BJ (cell line): Measurements from ENCODE around the gene GANAB. TPM values are rescaled to one million over a fixed set of nuclear protein-coding genes. Genes with fewer than 3 reads are reported as not detected.

Experiments
- CTCF ChIA-PET: fragments of 350-600 bp; formaldehyde crosslinking; extraction: SDS; loops from one replicate; lab custom pipeline; 2021; ENCODE audit warnings: antibody characterized with exemption, inconsistent platforms; lab: Yijun Ruan, JAX
- POLR2A ChIA-PET: fragments of 300-600 bp; sonication (Branson Sonifier 250); formaldehyde crosslinking; extraction: SDS; loops from one replicate; lab custom pipeline; 2021; ENCODE audit warnings: antibody characterized with exemption; lab: Charles Lee
- DNase-seq: peaks from one replicate; pipeline ENCODE4 v3.0.0-alpha.2; 2011; ENCODE audit warnings: low read depth
- H3K27me3 ChIP-seq: 2 replicates; pipeline ENCODE4 v1.6.0; 2011; ENCODE audit warnings: low read length; ENCODE audit not compliant: control insufficient read depth, insufficient read depth
- H3K36me3 ChIP-seq: 2 replicates; pipeline ENCODE4 v1.5.1; 2011; ENCODE audit warnings: low read length; ENCODE audit not compliant: control insufficient read depth, insufficient read depth
- H3K4me3 ChIP-seq: 2 replicates; pipeline ENCODE4 v1.5.1; 2011; ENCODE audit warnings: low read depth, mild to moderate bottlenecking, control low read depth, low read length
- CTCF ChIP-seq: IDR thresholded peaks from 2 replicates; pipeline ENCODE4 v1.5.1; 2011; ENCODE audit warnings: low read depth, mild to moderate bottlenecking, control low read depth, inconsistent platforms, low read length, moderate library complexity; ENCODE audit not compliant: insufficient read depth
- polyA plus RNA-seq: library from polyadenylated mRNA; depleted of rRNA; stranded (reverse); fragments of >200 nt; gene quantifications from 2 replicates; pipeline ENCODE4 v1.2.3, GENCODE V29; 2011

GANAB gene
- polyA plus RNA-seq, 1 experiment, result 463 TPM

GRCh38 chr11:62599069-62599696, 47.2 kb downstream of the GANAB start:
- ChIA-PET POLR2A (no interaction called here), CTCF (interaction anchor here (0.6 to 2.2 kb wide), 7 partner anchors 12 to 204 kb away, joined by 3 to 8 read pairs (median 4); no protein-coding TSS in a partner anchor)
- H3K36me3 ChIP-seq, result peaks cover 28% of the 10 kb centered on the region
- H3K4me3 ChIP-seq, result peak overlapping the region; percentile 96
- H3K27me3 ChIP-seq, result no peaks in the 10 kb centered on the region
- peak; percentile 91 for DNase-seq
- TF ChIP-seq CTCF, result no peak

- no peak for TF ChIP-seq CTCF
- ChIA-PET CTCF (interaction anchor here (2.1 to 2.7 kb wide), 3 partner anchors 16 to 201 kb away, joined by 6 to 14 read pairs (median 10); partner anchors contain the start of gene EML3), POLR2A (no interaction called here)
- Histone ChIP-seq H3K27me3 (no peaks in the 10 kb centered on the region), H3K4me3 (no peak overlapping the region), H3K36me3 (peaks cover 29% of the 10 kb centered on the region)
- DNase-seq, result no peak
Observed at GRCh38 chr11:62595124-62595523, 51.3 kb downstream of the GANAB start.

- TF ChIP-seq CTCF, result peak; percentile 73
- ChIA-PET POLR2A (no interaction called here), CTCF (interaction anchor here (0.8 to 3.2 kb wide), 14 partner anchors 15 to 199 kb away, joined by 3 to 16 read pairs (median 7); partner anchors contain the start of genes C11orf98, CSKMT, EML3 and LRRN4CL)
- no peaks in the 10 kb centered on the region for H3K27me3 ChIP-seq
- H3K36me3 ChIP-seq, result peaks cover 29% of the 10 kb centered on the region
- no peak for DNase-seq
- H3K4me3 ChIP-seq, result no peak overlapping the region
Observed at GRCh38 chr11:62593434-62594044, 52.9 kb downstream of the GANAB start.

- TF ChIP-seq CTCF, result no peak
- Histone ChIP-seq H3K4me3 (no peak overlapping the region), H3K27me3 (no peaks in the 10 kb centered on the region), H3K36me3 (peaks cover 31% of the 10 kb centered on the region)
- ChIA-PET POLR2A (no interaction called here), CTCF (interaction anchor here (1.1 to 3.2 kb wide), 12 partner anchors 28 to 202 kb away, joined by 3 to 16 read pairs (median 6); partner anchors contain the start of genes C11orf98, CSKMT, INTS5 and LRRN4CL)
- no peak for DNase-seq
Observed at GRCh38 chr11:62592989-62593421, 53.4 kb downstream of the GANAB start.

- Histone ChIP-seq H3K36me3 (peaks cover 24% of the 10 kb centered on the region), H3K27me3 (no peaks in the 10 kb centered on the region), H3K4me3 (peak overlapping the region; percentile 47)
- no peak for TF ChIP-seq CTCF
- CTCF ChIA-PET, result interaction anchor here (1.1 to 3.2 kb wide), 20 partner anchors 9 to 212 kb away, joined by 3 to 16 read pairs (median 6); partner anchors contain the start of genes B3GAT3, C11orf98, CSKMT and INTS5
- POLR2A ChIA-PET, result interaction anchor here (0.6 to 1.5 kb wide), 5 partner anchors 9 to 249 kb away, joined by 3 to 25 read pairs (median 10); partner anchors contain the start of genes C11orf98, CSKMT, EEF1G and MTA2
- no peak for DNase-seq
Observed at GRCh38 chr11:62592146-62592815, 54.1 kb downstream of the GANAB start.
